ENCODE results near the gene NSUN3. TPM values are rescaled to one million over a fixed set of nuclear protein-coding genes. Genes with fewer than 3 reads are reported as not detected.

NSUN3 gene
- total and polyA plus RNA-seq, 12 donors = 3.3 to 9.6 (median 6.9) TPM

GRCh38 chr3:94150113-94150512 lies 87.3 kb downstream of the NSUN3 start:
- H3K27me3 ChIP-seq = peaks cover 0 to 4% (median 0%) of the 10 kb centered on the region in 7 donors
- intact Hi-C loops (cut with DNase I) = no loop called here
- no peak overlapping the region for H3K27ac ChIP-seq
- H3K4me3 ChIP-seq = no peak overlapping the region
- H3K4me1 ChIP-seq = no peaks in the 10 kb centered on the region
- DNase-seq (no peak), ATAC-seq (no peak)
- no peaks in the 10 kb centered on the region for H3K36me3 ChIP-seq
- no peaks in the 10 kb centered on the region for H3K9me3 ChIP-seq
- 36% methylated on average over 2 of the region's 2 CpGs for WGBS, 2 donors
- TF ChIP-seq CTCF (IDR thresholded peaks at IDR 0.05) = no peak

GRCh38 chr3:94156626-94157025 lies 93.8 kb downstream of the NSUN3 start:
- Histone ChIP-seq H3K4me1 (no peaks in the 10 kb centered on the region), H3K27me3 (peaks cover 0 to 4% (median 0%) of the 10 kb centered on the region in 7 donors), H3K36me3 (no peaks in the 10 kb centered on the region), H3K4me3 (no peak overlapping the region), H3K27ac (no peak overlapping the region), H3K9me3 (no peaks in the 10 kb centered on the region)
- WGBS, 2 donors = 94 to 100% methylated on average over 1 of the region's 1 CpG
- ATAC-seq (no peak), DNase-seq (no peak)
- no peak for TF ChIP-seq CTCF (IDR thresholded peaks at IDR 0.05)
- intact Hi-C loops (cut with DNase I) = no loop called here

GRCh38 chr3:94158512-94158911 lies 95.7 kb downstream of the NSUN3 start:
- H3K4me3 ChIP-seq = no peak overlapping the region
- peaks cover 0 to 7% (median 0%) of the 10 kb centered on the region in 7 donors for H3K27me3 ChIP-seq
- no peak for TF ChIP-seq CTCF (IDR thresholded peaks at IDR 0.05)
- no peaks in the 10 kb centered on the region for H3K9me3 ChIP-seq
- DNase-seq (no peak), ATAC-seq (no peak)
- no peak overlapping the region for H3K27ac ChIP-seq
- no peaks in the 10 kb centered on the region for H3K4me1 ChIP-seq
- no peaks in the 10 kb centered on the region for H3K36me3 ChIP-seq
- 85 to 86% methylated on average over 4 of the region's 4 CpGs for WGBS, 2 donors
- intact Hi-C loops (cut with DNase I) = no loop called here

- Histone ChIP-seq H3K9me3 (no peaks in the 10 kb centered on the region), H3K27ac (no peak overlapping the region), H3K4me3 (no peak overlapping the region), H3K36me3 (no peaks in the 10 kb centered on the region), H3K27me3 (peaks cover 0 to 7% (median 0%) of the 10 kb centered on the region in 7 donors), H3K4me1 (no peaks in the 10 kb centered on the region)
- TF ChIP-seq CTCF (IDR thresholded peaks at IDR 0.05) = no peak
- no peak for DNase-seq
- intact Hi-C loops (cut with DNase I) = no loop called here
- ATAC-seq = no peak
- 52 to 53% methylated on average over 9 of the region's 9 CpGs for WGBS, 2 donors
Observed at GRCh38 chr3:94159062-94159828, 96.4 kb downstream of the NSUN3 start.

Data from heart right ventricle (tissue), 16 donors.